ENCODE measurements around the gene ACP4. TPM values are rescaled to one million over a fixed set of nuclear protein-coding genes. Genes with fewer than 3 reads are reported as not detected.

ACP4 gene
- total and polyA plus RNA-seq, 2 of the 13 experiments (the other 11 are each of a cell fraction or from before 2014, with no cell fraction given), result 0.08 TPM; not detected in 1

DNA sequence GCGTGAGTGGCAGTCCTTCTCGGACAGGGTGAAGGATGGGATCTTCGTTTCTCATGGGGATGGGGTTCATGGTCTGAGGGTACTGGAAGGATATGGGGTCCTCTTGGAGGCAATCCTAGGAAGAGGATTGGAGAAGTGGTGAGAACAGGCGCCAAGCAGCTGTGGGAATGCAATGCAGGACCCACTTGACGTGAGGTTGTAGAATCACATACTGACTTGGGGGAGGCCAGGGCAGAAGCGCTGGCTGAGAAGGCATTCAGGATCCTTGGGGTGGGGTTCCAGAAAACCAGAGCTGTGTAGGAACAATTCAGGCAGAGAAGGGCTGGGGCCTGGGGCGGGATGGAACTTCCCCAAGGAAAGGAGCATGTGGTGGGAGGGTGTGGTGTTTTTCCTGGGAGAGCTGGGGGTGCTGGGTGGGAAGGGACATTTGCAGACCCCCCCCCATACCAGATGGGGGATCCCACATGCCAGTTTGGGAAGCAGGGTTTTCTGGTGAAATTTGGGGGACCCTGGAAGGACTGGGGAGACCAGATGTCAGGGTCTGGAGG lies 32.5 kb downstream of the ACP4 start:
- intact Hi-C loops (cut with micrococcal nuclease; ENCODE audit: unreplicated experiment), result no loop called here
- H3K4me3 ChIP-seq (replicated peaks in 1 of 3; ENCODE audit: insufficient read depth in 1 of 3, low read depth in 2 of 3, low read length in 3 of 3), result no peak overlapping the region
- peaks cover 7 to 50% of the 10 kb centered on the region in 2 experiments for H3K27me3 ChIP-seq (ENCODE audit: control insufficient read depth in 1 of 2, insufficient read depth in 2 of 2, low read length in 2 of 2)
- H2AFZ ChIP-seq (ENCODE audit: low read length), result no peak overlapping the region
- H3K79me2 ChIP-seq (ENCODE audit: insufficient read depth, low read length), result no peaks in the 10 kb centered on the region
- no peak for FAIRE-seq
- POLR2A ChIA-PET, result no interaction called here
- BruUV-seq (replicated peaks), result no TSS peak
- in situ Hi-C loops (cut with HindIII; ENCODE audit: extremely low pct_ligation_motif_present, low pct_unique_long_range_greater_than_20kb), result no loop called here
- no peak overlapping the region for H3K9ac ChIP-seq (ENCODE audit: insufficient read depth, low read depth, low read length)
- no peak overlapping the region for H3K4me2 ChIP-seq (ENCODE audit: low read depth, low read length)
- no peaks in the 10 kb centered on the region for H4K20me1 ChIP-seq (ENCODE audit: insufficient read depth, low read length)
- CTCF ChIA-PET (ENCODE audit: low intra/inter-chr PET ratio, low total read pairs), result no interaction called here
- no peak for DNase-seq (ENCODE audit: low spot score)
- H3K9me3 ChIP-seq (ENCODE audit: low read length), result no peaks in the 10 kb centered on the region
- no peaks in the 10 kb centered on the region for H3K4me1 ChIP-seq (ENCODE audit: insufficient read depth, low read length)
- WGBS (ENCODE audit: low lambda C conversion rate), result 0% methylated on average over 6 of the region's 7 CpGs
- no peak overlapping the region for H3K27ac ChIP-seq (ENCODE audit: extremely low read length, insufficient read depth, low read length)
- TF ChIP-seq ZNF841 (CRISPR knock-in tag; IDR thresholded peaks at IDR 0.05; ENCODE audit: borderline replicate concordance), result no peak
- TF ChIP-seq GABPA (IDR thresholded peaks at IDR 0.05; ENCODE audit: low read depth, low read length), result no peak
- no peak for TF ChIP-seq GABPA (CRISPR knock-in tag; IDR thresholded peaks at IDR 0.05; ENCODE audit: low read depth)
- TF ChIP-seq, protein P1, sequence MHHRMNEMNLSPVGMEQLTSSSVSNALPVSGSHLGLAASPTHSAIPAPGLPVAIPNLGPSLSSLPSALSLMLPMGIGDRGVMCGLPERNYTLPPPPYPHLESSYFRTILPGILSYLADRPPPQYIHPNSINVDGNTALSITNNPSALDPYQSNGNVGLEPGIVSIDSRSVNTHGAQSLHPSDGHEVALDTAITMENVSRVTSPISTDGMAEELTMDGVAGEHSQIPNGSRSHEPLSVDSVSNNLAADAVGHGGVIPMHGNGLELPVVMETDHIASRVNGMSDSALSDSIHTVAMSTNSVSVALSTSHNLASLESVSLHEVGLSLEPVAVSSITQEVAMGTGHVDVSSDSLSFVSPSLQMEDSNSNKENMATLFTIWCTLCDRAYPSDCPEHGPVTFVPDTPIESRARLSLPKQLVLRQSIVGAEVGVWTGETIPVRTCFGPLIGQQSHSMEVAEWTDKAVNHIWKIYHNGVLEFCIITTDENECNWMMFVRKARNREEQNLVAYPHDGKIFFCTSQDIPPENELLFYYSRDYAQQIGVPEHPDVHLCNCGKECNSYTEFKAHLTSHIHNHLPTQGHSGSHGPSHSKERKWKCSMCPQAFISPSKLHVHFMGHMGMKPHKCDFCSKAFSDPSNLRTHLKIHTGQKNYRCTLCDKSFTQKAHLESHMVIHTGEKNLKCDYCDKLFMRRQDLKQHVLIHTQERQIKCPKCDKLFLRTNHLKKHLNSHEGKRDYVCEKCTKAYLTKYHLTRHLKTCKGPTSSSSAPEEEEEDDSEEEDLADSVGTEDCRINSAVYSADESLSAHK (CRISPR knock-in tag; IDR thresholded peaks at IDR 0.05; ENCODE audit: borderline replicate concordance), result no peak
- no peaks in the 10 kb centered on the region for H3K36me3 ChIP-seq (replicated peaks in 1 of 2; ENCODE audit: control insufficient read depth in 1 of 2, insufficient read depth in 2 of 2, low read length in 2 of 2)
- no peak for ATAC-seq

DNA sequence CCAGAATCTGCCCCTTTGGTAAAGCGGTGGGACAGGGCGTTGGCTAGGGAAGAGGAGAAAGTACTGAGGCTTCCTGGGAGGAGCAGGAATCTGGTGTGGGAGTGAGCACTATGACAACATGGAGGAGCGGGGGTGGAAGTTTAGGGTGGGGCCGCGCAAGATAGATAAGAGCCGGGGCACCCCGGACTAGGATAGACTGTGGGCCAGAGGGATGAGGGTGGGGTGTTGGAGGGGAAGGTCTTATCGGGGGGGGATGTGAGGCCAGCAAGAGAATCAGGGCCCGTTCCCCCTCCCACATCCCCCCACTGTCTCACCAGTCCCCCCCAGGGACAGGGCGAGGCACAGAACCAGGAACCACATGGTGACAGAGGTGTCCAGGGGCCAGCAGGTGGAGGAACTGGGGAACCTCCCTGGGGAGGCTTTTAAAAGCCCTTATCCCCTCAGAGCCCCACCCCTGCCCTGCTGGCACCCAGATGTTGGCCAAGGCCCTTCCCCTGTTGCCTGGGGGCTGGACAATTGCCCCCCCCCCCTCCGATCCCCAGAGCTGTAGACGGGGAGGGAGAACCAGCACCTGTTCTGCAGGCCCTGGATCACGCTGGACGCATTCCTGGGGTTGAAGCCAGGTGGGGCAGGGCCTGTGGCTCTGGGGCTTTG lies 33.3 kb downstream of the ACP4 start, which contains the start of gene KLK1:
Gene KLK1, minus strand, starts transcription at position 399 of the 654 bp plus-strand sequence. Its CDS starts 39 bp downstream, at position 360.
- H3K79me2 ChIP-seq (ENCODE audit: insufficient read depth, low read length), result no peaks in the 10 kb centered on the region
- H3K4me1 ChIP-seq (ENCODE audit: insufficient read depth, low read length), result no peaks in the 10 kb centered on the region
- DNase-seq (ENCODE audit: low spot score) (no peak), ATAC-seq (no peak), FAIRE-seq (no peak)
- POLR2A ChIA-PET, result interaction anchor here (0.6 kb wide), 1 partner anchor 23 kb away, joined by 3 read pairs; no protein-coding TSS in a partner anchor
- no peaks in the 10 kb centered on the region for H4K20me1 ChIP-seq (ENCODE audit: insufficient read depth, low read length)
- H3K36me3 ChIP-seq (replicated peaks in 1 of 2; ENCODE audit: control insufficient read depth in 1 of 2, insufficient read depth in 2 of 2, low read length in 2 of 2), result no peaks in the 10 kb centered on the region
- CTCF ChIA-PET (ENCODE audit: low intra/inter-chr PET ratio, low total read pairs), result no interaction called here
- 8% methylated on average over 10 of the region's 14 CpGs for WGBS (ENCODE audit: low lambda C conversion rate)
- peaks cover 7 to 49% of the 10 kb centered on the region in 2 experiments for H3K27me3 ChIP-seq (ENCODE audit: control insufficient read depth in 1 of 2, insufficient read depth in 2 of 2, low read length in 2 of 2)
- H3K4me3 ChIP-seq (replicated peaks in 1 of 3; ENCODE audit: insufficient read depth in 1 of 3, low read depth in 2 of 3, low read length in 3 of 3), result no peak within 1 kb of the TSS
- no peak within 1 kb of the TSS for H3K9ac ChIP-seq (ENCODE audit: insufficient read depth, low read depth, low read length)
- intact Hi-C loops (cut with micrococcal nuclease; ENCODE audit: unreplicated experiment) (no loop called here), in situ Hi-C loops (cut with HindIII; ENCODE audit: extremely low pct_ligation_motif_present, low pct_unique_long_range_greater_than_20kb) (no loop called here)
- H3K4me2 ChIP-seq (ENCODE audit: low read depth, low read length), result no peak within 1 kb of the TSS
- H3K9me3 ChIP-seq (ENCODE audit: low read length), result no peaks in the 10 kb centered on the region
- BruUV-seq (replicated peaks), result no TSS peak
- no peak within 1 kb of the TSS for H2AFZ ChIP-seq (ENCODE audit: low read length)
- no peak within 1 kb of the TSS for H3K27ac ChIP-seq (ENCODE audit: extremely low read length, insufficient read depth, low read length)
- no peak for TF ChIP-seq ZFY (CRISPR knock-in tag; IDR thresholded peaks at IDR 0.05)
- no peak for TF ChIP-seq ZNF234 (CRISPR knock-in tag; conservative IDR thresholded peaks at IDR 0.05)
- TF ChIP-seq EEA1 (CRISPR knock-in tag; IDR thresholded peaks at IDR 0.05; ENCODE audit: borderline replicate concordance), result no peak
- TF ChIP-seq, protein P2, sequence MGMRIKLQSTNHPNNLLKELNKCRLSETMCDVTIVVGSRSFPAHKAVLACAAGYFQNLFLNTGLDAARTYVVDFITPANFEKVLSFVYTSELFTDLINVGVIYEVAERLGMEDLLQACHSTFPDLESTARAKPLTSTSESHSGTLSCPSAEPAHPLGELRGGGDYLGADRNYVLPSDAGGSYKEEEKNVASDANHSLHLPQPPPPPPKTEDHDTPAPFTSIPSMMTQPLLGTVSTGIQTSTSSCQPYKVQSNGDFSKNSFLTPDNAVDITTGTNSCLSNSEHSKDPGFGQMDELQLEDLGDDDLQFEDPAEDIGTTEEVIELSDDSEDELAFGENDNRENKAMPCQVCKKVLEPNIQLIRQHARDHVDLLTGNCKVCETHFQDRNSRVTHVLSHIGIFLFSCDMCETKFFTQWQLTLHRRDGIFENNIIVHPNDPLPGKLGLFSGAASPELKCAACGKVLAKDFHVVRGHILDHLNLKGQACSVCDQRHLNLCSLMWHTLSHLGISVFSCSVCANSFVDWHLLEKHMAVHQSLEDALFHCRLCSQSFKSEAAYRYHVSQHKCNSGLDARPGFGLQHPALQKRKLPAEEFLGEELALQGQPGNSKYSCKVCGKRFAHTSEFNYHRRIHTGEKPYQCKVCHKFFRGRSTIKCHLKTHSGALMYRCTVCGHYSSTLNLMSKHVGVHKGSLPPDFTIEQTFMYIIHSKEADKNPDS (CRISPR knock-in tag; IDR thresholded peaks at IDR 0.05), result no peak
- no peak for TF ChIP-seq ZNF562 (CRISPR knock-in tag; IDR thresholded peaks at IDR 0.05; ENCODE audit: borderline replicate concordance)
- TF ChIP-seq ZNF713 (CRISPR knock-in tag; IDR thresholded peaks at IDR 0.05), result no peak
- no peak for TF ChIP-seq ZNF136 (CRISPR knock-in tag; IDR thresholded peaks at IDR 0.05; ENCODE audit: low read depth)
- no peak for TF ChIP-seq SYNCRIP (IDR thresholded peaks at IDR 0.05; ENCODE audit: insufficient read depth, low read depth, low read length)

Measured in HepG2 (cell line).